Lung microvascular endothelial cell (primary cell): ENCODE data around the gene IRAK2. TPM values are rescaled to one million over a fixed set of nuclear protein-coding genes. Genes with fewer than 3 reads are reported as not detected.
"Not testable (repeated sequence)": the region's sequence is repeated elsewhere in the genome, so short reads cannot be mapped to it uniquely, and the experiment has no call there.

Experiments used
- DNase-seq, 2 donors: peaks; one replicate each; pipeline versions ENCODE4 v3.0.0 to v3.0.0-alpha.2; 2010; ENCODE audit warnings: low read depth in 2 of 2
- total RNA-seq: library from RNA; depleted of rRNA; stranded (reverse); fragments of >200 nt; gene quantifications from 2 replicates; pipeline ENCODE4 v1.2.1, GENCODE V29; 2014

The IRAK2 gene, protein sequence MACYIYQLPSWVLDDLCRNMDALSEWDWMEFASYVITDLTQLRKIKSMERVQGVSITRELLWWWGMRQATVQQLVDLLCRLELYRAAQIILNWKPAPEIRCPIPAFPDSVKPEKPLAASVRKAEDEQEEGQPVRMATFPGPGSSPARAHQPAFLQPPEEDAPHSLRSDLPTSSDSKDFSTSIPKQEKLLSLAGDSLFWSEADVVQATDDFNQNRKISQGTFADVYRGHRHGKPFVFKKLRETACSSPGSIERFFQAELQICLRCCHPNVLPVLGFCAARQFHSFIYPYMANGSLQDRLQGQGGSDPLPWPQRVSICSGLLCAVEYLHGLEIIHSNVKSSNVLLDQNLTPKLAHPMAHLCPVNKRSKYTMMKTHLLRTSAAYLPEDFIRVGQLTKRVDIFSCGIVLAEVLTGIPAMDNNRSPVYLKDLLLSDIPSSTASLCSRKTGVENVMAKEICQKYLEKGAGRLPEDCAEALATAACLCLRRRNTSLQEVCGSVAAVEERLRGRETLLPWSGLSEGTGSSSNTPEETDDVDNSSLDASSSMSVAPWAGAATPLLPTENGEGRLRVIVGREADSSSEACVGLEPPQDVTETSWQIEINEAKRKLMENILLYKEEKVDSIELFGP
- total RNA-seq = 23.5 and 27.0 TPM in 2 replicates

DNA sequence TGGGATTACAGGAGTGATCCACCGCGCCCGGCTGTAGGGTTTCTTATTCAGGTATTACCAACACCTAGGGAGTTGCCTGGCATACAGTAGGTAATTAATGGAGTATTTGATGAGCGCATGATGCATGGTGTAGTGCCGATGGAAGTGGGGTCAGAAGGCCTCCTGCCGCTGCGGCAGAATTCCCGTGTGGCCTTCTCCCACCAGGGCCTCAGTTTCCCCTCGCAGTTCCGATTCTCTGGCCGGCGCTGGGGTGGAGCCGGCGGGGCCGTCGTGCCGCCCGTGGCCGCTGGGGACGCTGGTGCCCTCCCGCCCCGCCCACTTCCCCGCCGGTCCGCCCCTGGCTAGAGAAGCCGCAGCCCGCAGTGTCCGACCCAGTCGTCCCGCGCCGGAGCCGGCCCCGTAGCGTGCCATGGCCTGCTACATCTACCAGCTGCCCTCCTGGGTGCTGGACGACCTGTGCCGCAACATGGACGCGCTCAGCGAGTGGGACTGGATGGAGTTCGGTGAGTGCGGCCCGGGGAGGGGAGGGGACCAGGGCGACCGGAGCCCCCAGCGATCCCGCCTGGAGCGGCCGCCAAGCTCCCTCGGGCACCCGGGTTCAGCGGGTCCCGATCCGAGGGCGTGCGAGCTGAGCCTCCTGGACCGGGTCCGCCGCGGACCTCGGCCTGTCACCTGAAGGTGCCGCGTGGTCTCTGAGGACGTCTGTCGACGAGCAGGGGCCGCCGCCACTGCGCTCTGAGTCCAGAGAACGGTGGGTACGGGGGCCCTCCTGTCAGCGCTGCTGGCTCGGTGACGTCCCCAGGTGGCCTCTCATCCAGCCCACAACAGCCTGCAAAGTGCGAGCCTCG, at the start of gene IRAK2:
TSS of gene IRAK2 (plus strand) at position 374 of the 848 bp plus-strand sequence. CDS start at position 410, 36 bp downstream.
- peak; percentile 72 to 79 for DNase-seq

DNA sequence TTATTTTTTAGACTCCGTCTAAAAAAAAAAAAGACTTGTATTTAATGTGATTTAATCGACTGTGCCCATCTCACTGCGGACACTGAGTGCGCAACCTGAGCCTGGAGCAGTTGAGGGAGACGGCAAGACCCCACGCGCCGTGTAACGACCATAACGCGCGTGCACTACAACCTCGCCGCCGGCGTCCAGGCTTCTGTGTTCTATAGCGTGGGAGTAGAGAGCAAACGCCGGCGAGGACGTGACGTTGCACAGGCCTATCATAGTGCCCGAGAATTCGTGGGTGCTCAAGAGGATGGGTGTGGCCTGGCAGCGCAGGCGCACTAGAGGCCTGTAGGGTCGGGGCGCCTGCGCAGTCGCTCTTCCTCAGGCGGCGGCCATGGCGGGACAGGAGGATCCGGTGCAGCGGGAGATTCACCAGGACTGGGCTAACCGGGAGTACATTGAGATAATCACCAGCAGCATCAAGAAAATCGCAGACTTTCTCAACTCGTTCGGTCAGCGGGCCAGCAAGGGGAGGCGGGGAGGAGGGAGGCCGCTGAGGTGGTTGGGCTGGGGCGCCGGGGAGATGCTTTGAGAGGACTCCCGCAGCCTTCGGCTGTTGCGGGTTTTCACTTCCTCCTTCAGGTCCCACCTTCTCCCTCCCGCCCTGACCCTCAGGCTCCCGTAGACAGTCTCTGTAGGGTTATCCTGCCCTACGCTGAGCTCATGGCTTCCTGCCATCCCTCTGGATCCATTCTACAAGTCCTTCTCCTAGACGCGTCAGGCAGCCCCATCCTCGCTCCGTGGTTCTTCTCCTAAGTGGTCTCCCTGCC, 49.2 kb upstream of the IRAK2 start, which contains the start of gene BRK1:
TSS of gene BRK1 (plus strand) at position 350 of the 812 bp plus-strand sequence. CDS start at position 377, 27 bp downstream.
- DNase-seq = peak; percentile 97 to 98

DNA sequence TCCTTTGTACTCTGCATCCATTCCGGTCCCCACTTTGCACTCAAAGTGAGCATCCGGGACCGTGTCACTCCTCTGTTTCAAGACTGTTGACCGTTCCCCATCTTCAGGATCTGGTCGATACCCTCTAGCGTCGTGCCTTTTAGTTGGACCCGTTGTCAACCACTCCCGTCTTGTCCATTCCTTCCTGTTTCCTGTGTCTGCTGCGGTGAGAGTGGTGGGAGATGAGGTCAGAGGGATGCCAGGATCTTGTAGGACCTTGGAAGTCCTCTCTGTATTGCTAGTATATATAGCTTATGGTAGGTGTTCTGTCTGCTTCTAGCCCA, 48.6 kb upstream of the IRAK2 start:
- peak in 1 of 2 donors; percentile 74 for DNase-seq

DNA sequence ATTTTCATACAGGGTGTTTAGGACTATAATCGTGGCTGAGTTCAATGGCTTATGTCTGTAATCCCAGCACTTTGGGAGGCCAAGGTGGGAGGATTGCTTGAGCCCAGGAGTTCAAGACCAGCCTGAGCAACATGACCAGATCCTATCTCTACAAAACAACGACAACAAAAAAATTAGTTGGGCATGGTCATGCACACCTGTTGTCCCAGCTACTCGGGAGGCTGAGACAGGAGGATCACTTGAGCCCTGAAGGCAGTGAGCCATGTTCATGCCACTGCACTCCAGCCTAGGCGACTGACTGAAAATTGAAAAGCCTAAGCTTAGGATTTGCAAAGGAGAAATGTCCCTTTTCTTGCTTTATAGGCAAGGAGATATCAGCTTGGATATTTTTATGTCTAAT, 47.8 kb upstream of the IRAK2 start:
- DNase-seq = no peak

DNA sequence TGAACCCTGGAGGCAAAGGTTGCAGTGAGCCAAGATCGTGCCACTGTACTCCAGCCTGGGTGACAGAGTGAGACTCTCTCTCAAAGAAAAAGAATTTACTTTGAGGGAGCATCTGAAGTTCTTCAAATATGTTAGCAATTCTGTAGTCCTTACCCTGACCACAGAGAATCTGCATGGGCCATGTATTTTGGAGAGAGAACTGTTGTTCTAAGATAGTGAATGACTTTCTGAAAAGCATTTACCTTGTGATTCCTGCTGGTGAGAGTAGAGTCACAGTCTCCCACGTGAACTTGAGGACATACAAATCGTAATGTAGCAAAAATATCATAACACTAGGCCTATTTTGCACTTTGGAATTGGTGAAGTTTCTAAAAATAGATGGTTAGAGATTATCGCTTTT, 45.3 kb upstream of the IRAK2 start:
- DNase-seq = no peak

DNA sequence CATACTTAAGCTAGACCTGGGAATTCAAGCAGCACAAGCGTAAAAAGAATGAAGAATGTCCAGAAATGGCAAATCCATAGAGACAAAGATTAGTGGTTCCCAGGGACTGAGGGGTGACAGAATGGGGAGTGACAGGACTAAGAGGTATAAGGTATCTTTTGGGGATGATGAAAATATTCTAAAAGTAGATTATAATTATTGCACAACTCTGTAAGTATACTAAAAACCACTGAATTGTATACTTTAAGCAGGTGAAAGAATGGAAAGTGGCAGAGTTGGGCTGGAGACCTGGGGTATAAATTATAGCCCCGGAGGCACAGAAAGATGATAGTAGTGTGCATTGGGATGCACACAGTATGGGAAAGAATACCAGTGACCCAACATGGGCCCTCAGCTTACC, 43.7 kb upstream of the IRAK2 start:
- no peak for DNase-seq

DNA sequence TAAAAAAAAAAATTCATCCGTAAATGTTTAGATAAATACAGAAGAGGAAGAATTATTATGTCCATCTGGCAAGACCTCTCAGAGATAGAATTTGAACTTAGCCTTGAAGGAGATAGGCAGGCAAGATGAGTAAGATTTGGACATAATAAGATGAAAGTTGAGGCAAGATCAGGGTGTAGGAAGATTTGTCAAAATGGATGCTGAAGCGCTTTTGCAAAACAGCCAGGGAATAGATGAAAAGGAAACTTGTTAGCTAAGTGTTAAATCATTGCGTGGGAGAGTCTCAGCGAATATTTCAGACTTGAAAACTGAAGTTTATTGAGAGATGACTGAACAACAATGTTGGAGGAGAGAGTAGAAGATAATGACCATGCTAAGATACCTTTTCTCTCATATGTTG, 42.0 kb upstream of the IRAK2 start:
- no peak for DNase-seq

DNA sequence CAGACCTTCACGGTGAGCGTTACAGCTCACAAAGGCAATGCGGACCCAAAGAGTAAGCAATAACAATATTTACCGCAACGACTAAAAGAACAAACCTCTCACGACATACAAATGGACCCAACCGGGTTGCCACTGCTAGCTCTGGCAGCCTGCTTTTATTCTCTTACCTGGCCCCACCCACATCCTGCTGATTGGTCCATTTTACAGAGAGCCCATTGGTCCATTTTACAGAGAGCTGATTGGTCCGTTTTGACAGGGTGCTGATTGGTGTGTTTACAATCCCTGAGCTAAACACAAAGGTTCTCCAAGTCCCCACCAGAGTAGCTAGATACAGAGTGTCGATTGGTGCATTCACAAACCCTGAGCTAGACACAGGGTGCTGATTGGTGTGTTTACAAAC, 28.8 kb upstream of the IRAK2 start:
- DNase-seq = not testable (repeated sequence)

DNA sequence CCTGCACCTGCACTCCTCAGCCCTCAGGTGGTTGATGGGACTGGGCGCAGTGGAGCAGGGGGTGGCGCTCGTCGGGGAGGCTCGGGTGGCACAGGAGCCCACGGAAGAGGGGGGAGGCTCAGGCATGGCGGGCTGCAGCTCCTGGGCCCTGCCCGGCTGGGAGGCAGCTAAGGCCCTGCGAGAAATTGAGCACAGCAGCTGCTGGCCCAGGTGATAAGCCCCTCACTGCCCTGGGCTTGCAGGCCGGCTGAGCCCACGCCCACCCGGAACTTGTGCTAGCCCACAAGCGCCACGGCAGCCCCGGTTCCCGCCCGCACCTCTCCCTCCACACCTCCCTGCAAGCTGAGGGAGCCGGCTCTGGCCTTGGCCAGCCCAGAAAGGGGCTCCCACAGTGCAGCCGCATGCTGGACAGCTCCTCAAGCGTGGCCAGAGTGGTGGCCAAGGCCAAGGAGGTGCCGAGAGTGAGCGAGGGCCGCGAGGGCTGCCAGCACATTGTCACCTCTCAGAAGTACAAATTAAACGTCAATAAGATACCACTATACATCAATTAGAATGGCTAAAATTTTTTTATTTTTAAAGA, 28.2 kb upstream of the IRAK2 start:
- DNase-seq = no peak

DNA sequence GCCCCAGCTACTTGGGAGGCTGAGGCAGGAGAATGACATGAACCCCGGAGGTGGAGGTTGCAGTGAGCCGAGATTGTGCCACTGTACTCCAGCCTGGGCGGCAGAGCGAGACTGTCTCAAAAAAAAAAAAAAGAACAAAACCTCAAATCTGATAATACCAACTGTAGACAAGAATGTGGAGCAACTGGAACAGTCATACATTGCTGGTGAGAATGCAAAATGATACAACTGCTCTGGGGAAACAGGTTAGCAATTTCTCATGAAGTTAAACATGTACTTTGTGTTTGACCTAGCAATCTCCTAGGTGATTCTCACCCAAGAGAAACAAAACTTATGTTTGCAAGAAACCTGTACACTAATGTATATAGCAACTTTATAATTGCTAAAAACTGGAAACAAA, 27.5 kb upstream of the IRAK2 start:
- DNase-seq = no peak

DNA sequence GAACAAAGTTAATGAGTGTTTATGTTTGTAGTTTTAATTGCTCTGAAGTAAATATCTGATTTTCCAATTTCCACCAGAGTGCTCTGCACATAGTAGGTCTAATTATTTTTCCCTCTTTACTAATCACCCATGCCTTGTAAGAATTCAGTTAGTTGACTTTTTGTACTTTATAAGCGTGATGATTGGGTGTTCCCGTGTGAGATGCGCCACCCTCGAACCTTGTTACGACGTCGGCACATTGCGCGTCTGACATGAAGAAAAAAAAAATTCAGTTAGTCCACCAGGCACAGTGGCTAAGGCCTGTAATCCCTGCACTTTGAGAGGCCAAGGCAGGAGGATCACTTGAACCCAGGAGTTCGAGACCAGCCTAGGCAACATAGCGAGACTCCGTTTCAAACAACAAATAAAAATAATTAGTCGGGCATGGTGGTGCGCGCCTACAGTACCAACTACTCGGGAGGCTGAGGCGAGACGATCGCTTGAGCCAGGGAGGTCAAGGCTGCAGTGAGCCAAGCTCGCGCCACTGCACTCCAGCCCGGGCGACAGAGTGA, 23.6 kb upstream of the IRAK2 start:
- DNase-seq = peak in 1 of 2 donors; percentile 11

DNA sequence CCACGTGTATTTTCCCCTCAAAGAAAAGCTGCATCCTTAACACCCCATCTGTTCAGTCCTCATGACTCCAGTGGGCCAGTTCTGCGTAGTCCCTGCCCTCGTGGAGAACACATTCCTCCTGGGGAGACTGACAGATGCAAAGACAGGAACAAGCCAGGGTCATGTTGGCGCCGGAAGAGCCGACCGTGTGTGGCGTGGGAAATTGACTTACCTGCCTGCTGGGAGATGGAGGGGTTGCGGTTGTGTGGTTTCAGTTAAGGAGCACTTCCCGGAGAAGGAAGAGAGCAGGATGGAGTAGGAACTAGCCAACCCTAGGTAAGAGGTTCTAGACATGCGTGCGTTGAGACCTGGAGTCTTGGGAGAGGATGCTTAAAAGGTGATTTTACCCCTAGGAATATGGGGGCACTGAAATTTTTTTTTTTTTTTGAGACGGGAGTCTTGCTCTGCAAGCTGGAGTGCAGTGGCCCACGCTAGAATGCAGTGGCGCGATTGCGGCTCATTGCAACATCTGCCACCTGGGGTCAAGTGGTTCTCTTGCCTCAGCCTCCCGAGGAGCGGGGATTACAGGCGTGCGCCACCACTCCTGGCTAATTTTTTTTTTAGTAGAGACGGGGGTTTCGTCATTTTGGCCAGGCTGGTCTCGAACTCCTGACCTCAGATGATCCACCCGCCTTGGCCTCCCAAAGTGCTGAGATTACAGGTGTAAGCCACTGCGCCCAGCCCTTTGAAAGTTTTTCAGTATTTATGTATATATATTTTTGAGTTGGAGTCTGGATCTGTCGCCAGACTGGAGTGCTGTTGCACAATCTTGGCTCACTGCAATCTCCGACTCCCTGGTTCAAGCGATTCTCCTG, 21.8 kb upstream of the IRAK2 start:
- DNase-seq = peak in 1 of 2 donors; percentile 42

DNA sequence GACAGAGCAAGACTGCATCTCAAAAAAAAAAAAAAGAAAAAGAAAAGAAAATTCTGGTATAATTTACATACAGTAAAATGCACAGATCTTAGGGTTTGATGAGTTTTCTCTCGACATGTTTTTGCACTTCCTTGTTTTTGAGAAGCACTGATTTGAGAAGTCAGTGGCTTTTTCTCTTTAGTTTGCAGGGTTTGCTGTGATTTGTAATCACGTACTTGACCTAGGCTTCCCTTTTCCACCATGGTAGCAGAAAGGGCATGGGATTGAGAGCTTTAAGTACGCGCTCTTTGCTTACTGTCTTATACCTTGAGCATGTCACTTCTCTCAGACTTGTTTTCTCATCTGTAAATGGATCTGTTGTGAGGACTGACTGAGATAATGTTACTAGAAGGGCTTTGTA, 19.0 kb upstream of the IRAK2 start:
- DNase-seq = no peak

DNA sequence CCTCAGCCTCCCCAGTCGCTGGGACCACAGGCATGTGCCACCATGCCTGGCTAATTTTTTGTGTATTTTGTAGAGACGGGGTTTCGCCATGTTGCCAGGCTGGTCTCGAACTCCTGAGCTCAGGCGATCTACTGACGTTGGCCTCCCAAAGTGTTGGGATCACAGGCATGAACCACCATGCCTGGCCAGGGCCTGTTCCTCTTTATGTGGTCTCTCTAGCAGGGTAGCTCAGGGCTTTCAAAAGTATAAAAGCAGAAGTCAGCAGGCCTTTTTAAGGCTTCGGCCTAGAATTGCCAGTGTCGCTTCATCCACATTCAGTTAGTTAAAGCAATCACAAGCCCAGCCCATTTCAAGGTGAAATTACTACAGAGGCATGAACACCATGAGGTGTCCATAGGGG, 15.5 kb upstream of the IRAK2 start:
- DNase-seq = no peak

DNA sequence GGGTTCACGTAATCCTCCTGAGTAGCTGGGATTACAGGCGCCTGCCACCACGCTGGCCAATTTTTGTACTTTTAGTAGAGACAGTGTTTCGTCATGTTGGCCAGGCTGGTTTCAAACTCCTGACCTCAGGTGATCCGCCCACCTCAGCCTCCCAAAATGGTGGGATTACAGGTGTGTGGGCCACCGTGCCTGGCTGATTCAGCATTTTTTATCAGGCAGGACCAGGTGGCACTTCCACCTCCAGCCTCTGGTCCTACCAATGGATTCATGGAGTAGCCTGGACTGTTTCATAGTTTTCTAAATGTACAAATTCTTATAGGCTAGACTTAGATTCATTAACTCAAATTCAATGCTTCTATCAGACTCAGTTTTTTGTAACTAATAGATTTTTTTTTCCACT, 13.7 kb upstream of the IRAK2 start:
- DNase-seq = no peak

DNA sequence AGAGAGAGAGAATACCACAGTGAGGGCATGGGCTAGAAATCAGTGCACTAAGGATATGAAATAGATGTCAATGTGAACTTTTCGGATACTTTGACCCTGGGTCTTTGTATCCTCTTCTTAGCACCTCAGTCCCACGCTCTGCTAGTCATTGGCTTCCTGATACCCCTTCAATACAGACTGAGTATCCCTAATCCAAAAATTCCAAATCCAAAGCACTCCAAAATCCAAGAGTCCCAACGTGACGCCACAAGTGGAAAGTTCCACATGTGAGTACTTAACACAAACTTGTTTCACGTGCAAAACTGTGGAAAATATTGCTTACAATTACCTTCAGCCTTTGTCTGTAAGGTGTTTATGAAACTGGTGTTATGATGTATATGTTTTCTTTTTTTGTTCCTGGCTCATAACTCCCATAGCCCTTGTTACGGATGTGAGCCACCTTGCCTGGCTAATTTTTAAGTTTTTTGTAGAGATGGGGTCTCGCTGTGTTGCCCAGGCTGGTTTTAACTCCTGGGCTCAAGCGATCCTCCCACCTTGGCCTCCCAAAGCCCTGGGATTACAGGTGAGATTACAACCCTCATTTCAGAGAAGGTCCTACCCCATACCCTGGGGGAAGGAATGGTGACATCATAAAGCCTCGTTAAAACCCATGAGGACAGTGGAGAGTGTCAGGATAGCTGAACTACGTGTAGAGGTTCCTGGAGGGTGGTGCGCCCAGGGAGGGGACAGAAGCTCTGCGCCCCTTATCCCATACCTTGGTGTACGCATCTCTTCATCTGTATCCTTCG, 10.2 kb upstream of the IRAK2 start:
- no peak for DNase-seq

DNA sequence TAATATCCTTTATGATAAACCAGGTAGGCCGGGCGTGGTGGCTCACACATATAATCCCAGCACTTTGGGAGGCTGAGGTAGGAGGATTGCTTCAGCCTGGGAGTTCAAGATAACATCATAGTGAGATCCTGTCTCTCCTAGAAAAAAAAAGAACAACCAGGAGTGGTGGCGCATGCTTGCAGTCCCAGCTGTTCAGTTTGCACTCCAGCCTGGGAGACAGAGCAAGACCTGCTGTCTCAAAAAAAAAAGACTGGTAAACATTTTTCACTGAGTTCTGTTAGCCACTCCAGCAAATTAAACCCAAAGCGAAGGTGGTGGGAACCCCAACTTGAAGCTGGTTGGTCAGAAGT, 9.6 kb upstream of the IRAK2 start:
- DNase-seq = no peak

DNA sequence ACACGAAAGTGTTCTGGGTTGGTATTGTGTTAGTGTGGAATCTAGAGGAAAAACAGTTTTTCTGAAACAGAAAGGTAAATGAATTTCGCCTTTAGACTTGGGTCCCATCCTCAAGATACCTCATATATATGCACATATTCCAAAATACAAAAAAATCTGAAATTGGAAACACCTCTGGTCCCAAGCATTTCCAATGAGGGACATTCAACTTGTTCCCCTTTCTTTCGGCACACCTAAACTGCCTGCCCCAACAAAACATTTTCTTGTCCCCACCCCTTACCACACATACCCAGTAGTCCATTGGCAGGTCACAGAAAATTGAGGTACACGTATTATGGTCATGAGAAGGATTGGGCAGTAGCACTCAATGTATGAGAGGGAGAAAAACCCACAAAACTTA, 9.1 kb upstream of the IRAK2 start:
- DNase-seq = no peak

DNA sequence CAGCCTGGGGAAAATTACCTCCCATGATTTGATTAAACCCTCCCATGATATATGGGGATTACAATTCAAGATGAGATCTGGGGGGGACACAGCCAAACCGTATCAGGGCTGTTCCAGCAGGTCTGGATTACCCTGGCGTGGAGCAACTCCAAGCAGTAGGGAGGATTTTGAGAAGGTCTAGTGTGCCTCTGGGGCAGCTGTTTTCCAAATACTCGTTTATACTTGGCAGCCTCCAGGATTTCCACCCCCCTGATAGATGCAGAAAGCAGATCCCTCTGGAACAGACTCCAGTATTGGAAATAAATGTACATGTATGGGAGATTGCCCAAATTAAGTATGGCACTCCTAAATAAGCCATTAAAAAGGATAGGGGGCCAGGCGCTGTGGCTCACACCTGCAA, 7.7 kb upstream of the IRAK2 start:
- no peak for DNase-seq
